MCF 10A (cell line): ENCODE results near the gene C18orf32. TPM values are rescaled to one million over a fixed set of nuclear protein-coding genes. Genes with fewer than 3 reads are reported as not detected.
"Not testable (repeated sequence)": the region's sequence is repeated elsewhere in the genome, so short reads cannot be mapped to it uniquely, and the experiment has no call there.

Source experiments
- BruUV-seq: library from RNA; stranded (reverse); fragments of 400-500 nt; replicated peaks from 2 replicates; lab custom pipeline; 2021; lab: Mats Ljungman, UMichigan
- CTCF ChIA-PET: fragments of 300-600 bp; sonication (Branson Sonifier 250); formaldehyde crosslinking; extraction: SDS; loops from one replicate; lab custom pipeline; 2021; ENCODE audit warnings: antibody characterized with exemption, inconsistent platforms; lab: Yijun Ruan, JAX
- POLR2A ChIA-PET: fragments of 300-600, 350-650 bp; sonication (Branson Sonifier 250); formaldehyde crosslinking; extraction: SDS; loops from one replicate; lab custom pipeline; 2020; ENCODE audit warnings: antibody characterized with exemption, inconsistent platforms; lab: Yijun Ruan, JAX
- DNase-seq: peaks from one replicate; pipeline ENCODE4 v3.0.0-alpha.2; 2018; ENCODE audit not compliant: unreplicated experiment
- H3K27ac Mint-ChIP-seq: one replicate; pipeline ENCODE4 v1.8.0; 2022; ENCODE audit warnings: mild to moderate bottlenecking, low read depth, mixed read lengths; ENCODE audit not compliant: unreplicated experiment
- H3K27me3 Mint-ChIP-seq: one replicate; pipeline ENCODE4 v1.8.0; 2022; ENCODE audit warnings: mixed read lengths; ENCODE audit not compliant: insufficient read depth, unreplicated experiment
- H3K36me3 Mint-ChIP-seq: one replicate; pipeline ENCODE4 v1.8.0; 2022; ENCODE audit warnings: mild to moderate bottlenecking, moderate library complexity, mixed read lengths; ENCODE audit not compliant: insufficient read depth, unreplicated experiment
- H3K4me1 Mint-ChIP-seq: one replicate; pipeline ENCODE4 v1.8.0; 2022; ENCODE audit warnings: mixed read lengths; ENCODE audit not compliant: insufficient read depth, unreplicated experiment
- H3K4me3 Mint-ChIP-seq: one replicate; pipeline ENCODE4 v1.8.0; 2022; ENCODE audit warnings: mild to moderate bottlenecking, moderate library complexity, mixed read lengths; ENCODE audit not compliant: unreplicated experiment
- H3K9me3 Mint-ChIP-seq: one replicate; pipeline ENCODE4 v1.8.0; 2022; ENCODE audit warnings: mixed read lengths; ENCODE audit not compliant: unreplicated experiment
- CTCF ChIP-seq: fragments of 200-600 bp; IDR thresholded peaks from one replicate; pipeline ENCODE4 v1.8.0; 2022; ENCODE audit warnings: antibody characterized with exemption, mild to moderate bottlenecking; ENCODE audit not compliant: unreplicated experiment
- intact Hi-C: fragments of 100-400 bp; cut with micrococcal nuclease; formaldehyde crosslinking; loops from 2 replicates; pipeline ENCODE4 v1.14.1; 2022
- total RNA-seq: library from RNA; stranded (reverse); gene quantifications from 2 replicates; pipeline ENCODE4 v1.2.3, GENCODE V29; 2022

The C18orf32 gene
- total RNA-seq, 1 experiment from 2014 or later, result 28.9 TPM

GRCh38 chr18:49476664-49477411, 10.2 kb downstream of the C18orf32 start:
- POLR2A ChIA-PET, result interaction anchor here (1.2 to 5.6 kb wide), 5 partner anchors 11 to 17 kb away, joined by 3 to 59 read pairs (median 7); partner anchors contain the start of genes C18orf32 and DYM
- CTCF ChIA-PET, result interaction anchor here (0.6 to 1.6 kb wide), 4 partner anchors 9 to 1244 kb away, joined by 3 to 4 read pairs (median 4); no protein-coding TSS in a partner anchor
- no peak for TF ChIP-seq CTCF
- H3K4me3 Mint-ChIP-seq, result peak overlapping the region; percentile 22
- H3K27ac Mint-ChIP-seq, result peak overlapping the region; percentile 89
- BruUV-seq, result no TSS peak
- no peaks in the 10 kb centered on the region for H3K27me3 Mint-ChIP-seq
- DNase-seq, result peak; percentile 91
- intact Hi-C loops, result no loop called here
- H3K4me1 Mint-ChIP-seq, result peaks cover 12% of the 10 kb centered on the region
- H3K36me3 Mint-ChIP-seq, result peaks cover 46% of the 10 kb centered on the region
- no peaks in the 10 kb centered on the region for H3K9me3 Mint-ChIP-seq

- CTCF ChIA-PET, result interaction anchor here (0.6 to 1.6 kb wide), 3 partner anchors 9 to 367 kb away, joined by 4 to 5 read pairs (median 5); no protein-coding TSS in a partner anchor
- intact Hi-C loops, result not testable (repeated sequence)
These were observed 12.1 kb downstream of the C18orf32 start for GRCh38 chr18:49474935-49475334.

GRCh38 chr18:49473721-49474120, 13.3 kb downstream of the C18orf32 start:
- intact Hi-C loops, result no loop called here
- DNase-seq, result no peak
- peaks cover 18% of the 10 kb centered on the region for H3K27me3 Mint-ChIP-seq
- peaks cover 17% of the 10 kb centered on the region for H3K36me3 Mint-ChIP-seq
- no peak for TF ChIP-seq CTCF
- peaks cover 12% of the 10 kb centered on the region for H3K4me1 Mint-ChIP-seq
- no TSS peak for BruUV-seq
- H3K27ac Mint-ChIP-seq, result no peak overlapping the region
- ChIA-PET POLR2A (interaction anchor here (1.3 kb wide), 1 partner anchor 18 kb away, joined by 5 read pairs; no protein-coding TSS in a partner anchor), CTCF (interaction anchor here (1.1 to 1.4 kb wide), 2 partner anchors 13 to 223 kb away, joined by 3 to 5 read pairs; no protein-coding TSS in a partner anchor)
- no peaks in the 10 kb centered on the region for H3K9me3 Mint-ChIP-seq
- H3K4me3 Mint-ChIP-seq, result no peak overlapping the region

More at GRCh38 chr18:49474935-49475334, 12.1 kb downstream of the C18orf32 start:
- not testable (repeated sequence) for DNase-seq, H3K4me3 Mint-ChIP-seq, H3K27ac Mint-ChIP-seq, BruUV-seq, H3K9me3 Mint-ChIP-seq
- POLR2A ChIA-PET, result interaction anchor here (1.3 to 5.6 kb wide), 2 partner anchors 13 to 16 kb away, joined by 5 to 59 read pairs; partner anchors contain the start of gene C18orf32
- H3K36me3 Mint-ChIP-seq, result peaks cover 27% of the 10 kb centered on the region
- H3K4me1 Mint-ChIP-seq, result peaks cover 12% of the 10 kb centered on the region
- H3K27me3 Mint-ChIP-seq, result peaks cover 13% of the 10 kb centered on the region

DNA sequence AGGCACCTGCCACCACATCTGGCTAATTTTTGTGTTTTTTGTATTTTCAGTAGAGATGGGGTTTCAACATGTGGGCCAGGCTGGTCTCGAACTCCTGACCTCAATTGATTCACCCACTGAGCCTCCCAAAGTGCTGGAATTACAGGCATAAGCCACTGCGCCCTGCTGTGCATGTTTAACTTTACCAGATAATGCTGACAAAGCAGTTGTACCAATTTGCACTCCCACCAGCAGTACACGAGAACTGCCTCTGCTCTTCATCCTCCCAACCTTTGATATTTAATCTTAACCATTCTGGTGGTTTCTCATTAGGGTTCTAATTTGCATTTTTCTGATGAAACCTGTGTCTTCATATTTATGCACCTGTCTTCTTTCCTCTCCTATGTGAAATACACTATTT, 14.6 kb downstream of the C18orf32 start:
- Mint-ChIP-seq H3K27ac (no peak overlapping the region), H3K27me3 (peaks cover 18% of the 10 kb centered on the region), H3K36me3 (peaks cover 16% of the 10 kb centered on the region), H3K9me3 (no peaks in the 10 kb centered on the region), H3K4me1 (peaks cover 12% of the 10 kb centered on the region), H3K4me3 (no peak overlapping the region)
- POLR2A ChIA-PET, result interaction anchor here (0.7 to 1.8 kb wide), 2 partner anchors 8 to 12 kb away, joined by 3 to 9 read pairs; partner anchors contain the start of gene DYM
- BruUV-seq, result no TSS peak
- intact Hi-C loops, result no loop called here
- CTCF ChIA-PET, result interaction anchor here (0.6 kb wide), 1 partner anchor 1233 kb away, joined by 3 read pairs; no protein-coding TSS in a partner anchor
- TF ChIP-seq CTCF, result no peak
- DNase-seq, result no peak
